HG02938 (cell line): ENCODE measurements around the gene SLC9C2.
"Not testable (repeated sequence)": the region's sequence is repeated elsewhere in the genome, so short reads cannot be mapped to it uniquely, and the experiment has no call there.

Experiments
- ATAC-seq: cut with Tn5 transposase; IDR thresholded peaks from one replicate; pipeline ENCODE4 v1.9.1; 2021; ENCODE audit warnings: mild to moderate bottlenecking, moderate library complexity; ENCODE audit not compliant: unreplicated experiment

SLC9C2 gene

GRCh38 chr1:173462666-173463065, 140.2 kb downstream of the SLC9C2 start:
- not testable (repeated sequence) for ATAC-seq

- no peak for ATAC-seq
Measured at GRCh38 chr1:173459885-173460284, 143.0 kb downstream of the SLC9C2 start.

GRCh38 chr1:173454966-173455524, 147.8 kb downstream of the SLC9C2 start:
- no peak for ATAC-seq

GRCh38 chr1:173453982-173454381, 148.9 kb downstream of the SLC9C2 start:
- ATAC-seq, result no peak

GRCh38 chr1:173451981-173452380, 150.9 kb downstream of the SLC9C2 start:
- ATAC-seq, result no peak
